ENCODE results near the gene RCBTB2. TPM values are rescaled to one million over a fixed set of nuclear protein-coding genes. Genes with fewer than 3 reads are reported as not detected.

The RCBTB2 gene
- total RNA-seq, 2 donors from 2014 or later: 1.6 to 1.7 TPM

- Mint-ChIP-seq H3K9me3 (no peaks in the 10 kb centered on the region), H3K36me3 (peaks cover 0 to 7% of the 10 kb centered on the region in 2 donors), H3K27ac (no peak overlapping the region)
- no peak for DNase-seq (ENCODE audit: low spot score in 2 of 2)
- ATAC-seq: no peak
Measured at GRCh38 chr13:48568370-48569103, 35.7 kb upstream of the RCBTB2 start.

GRCh38 chr13:48567515-48568369, 34.9 kb upstream of the RCBTB2 start:
- Mint-ChIP-seq H3K27ac (no peak overlapping the region), H3K9me3 (no peaks in the 10 kb centered on the region), H3K36me3 (peaks cover 0 to 7% of the 10 kb centered on the region in 2 donors)
- ATAC-seq: no peak
- no peak for DNase-seq (ENCODE audit: low spot score in 2 of 2)

- DNase-seq (ENCODE audit: low spot score in 2 of 2): no peak
- Mint-ChIP-seq H3K9me3 (no peaks in the 10 kb centered on the region), H3K27ac (no peak overlapping the region), H3K36me3 (peaks cover 6 to 7% of the 10 kb centered on the region in 2 donors)
- ATAC-seq: no peak
Measured at GRCh38 chr13:48564056-48564455, 31.2 kb upstream of the RCBTB2 start.

GRCh38 chr13:48563626-48564025, 30.7 kb upstream of the RCBTB2 start:
- H3K27ac Mint-ChIP-seq: no peak overlapping the region
- DNase-seq (ENCODE audit: low spot score in 2 of 2) (no peak), ATAC-seq (no peak)
- peaks cover 7 to 10% of the 10 kb centered on the region in 2 donors for H3K36me3 Mint-ChIP-seq
- no peaks in the 10 kb centered on the region for H3K9me3 Mint-ChIP-seq

- Mint-ChIP-seq H3K27ac (no peak overlapping the region), H3K9me3 (no peaks in the 10 kb centered on the region), H3K36me3 (peaks cover 7 to 12% of the 10 kb centered on the region in 2 donors)
- peak; percentile 99 to 100 for ATAC-seq
- DNase-seq (ENCODE audit: low spot score in 2 of 2): peak; percentile 64 to 67
Measured at GRCh38 chr13:48562296-48563066, 29.6 kb upstream of the RCBTB2 start.

GRCh38 chr13:48561466-48562235, 28.8 kb upstream of the RCBTB2 start:
- no peak for DNase-seq (ENCODE audit: low spot score in 2 of 2)
- ATAC-seq: no peak
- H3K36me3 Mint-ChIP-seq: peaks cover 7 to 18% of the 10 kb centered on the region in 2 donors

GRCh38 chr13:48560657-48561337, 27.9 kb upstream of the RCBTB2 start:
- ATAC-seq: no peak
- H3K36me3 Mint-ChIP-seq: peaks cover 7 to 27% of the 10 kb centered on the region in 2 donors
- DNase-seq (ENCODE audit: low spot score in 2 of 2): no peak
- peaks cover 0 to 10% of the 10 kb centered on the region in 2 donors for H3K9me3 Mint-ChIP-seq
- no peak overlapping the region for H3K27ac Mint-ChIP-seq

More at GRCh38 chr13:48561466-48562235, 28.8 kb upstream of the RCBTB2 start:
- no peak overlapping the region for H3K27ac Mint-ChIP-seq
- peaks cover 0 to 3% of the 10 kb centered on the region in 2 donors for H3K9me3 Mint-ChIP-seq

GRCh38 chr13:48559638-48560320, 26.9 kb upstream of the RCBTB2 start:
- H3K9me3 Mint-ChIP-seq: peaks cover 0 to 14% of the 10 kb centered on the region in 2 donors
- H3K36me3 Mint-ChIP-seq: peaks cover 0 to 36% of the 10 kb centered on the region in 2 donors
- DNase-seq (ENCODE audit: low spot score in 2 of 2) (no peak), ATAC-seq (no peak)
- no peak overlapping the region for H3K27ac Mint-ChIP-seq

GRCh38 chr13:48556817-48557216, 23.9 kb upstream of the RCBTB2 start:
- H3K9me3 Mint-ChIP-seq: peaks cover under 1 to 14% of the 10 kb centered on the region in 2 donors
- H3K36me3 Mint-ChIP-seq: peaks cover 1 to 44% of the 10 kb centered on the region in 2 donors

GRCh38 chr13:48555441-48555840, 22.6 kb upstream of the RCBTB2 start:
- H3K27ac Mint-ChIP-seq: no peak overlapping the region
- peaks cover 8 to 49% of the 10 kb centered on the region in 2 donors for H3K36me3 Mint-ChIP-seq
- no peak for ATAC-seq
- H3K9me3 Mint-ChIP-seq: peaks cover 6 to 15% of the 10 kb centered on the region in 2 donors
- no peak for DNase-seq (ENCODE audit: low spot score in 2 of 2)

More at GRCh38 chr13:48556817-48557216, 23.9 kb upstream of the RCBTB2 start:
- ATAC-seq (no peak), DNase-seq (ENCODE audit: low spot score in 2 of 2) (no peak)
- H3K27ac Mint-ChIP-seq: no peak overlapping the region

GRCh38 chr13:48551329-48551728, 18.4 kb upstream of the RCBTB2 start:
- ATAC-seq (no peak), DNase-seq (ENCODE audit: low spot score in 2 of 2) (no peak)
- Mint-ChIP-seq H3K36me3 (peaks cover 8 to 28% of the 10 kb centered on the region in 2 donors), H3K27ac (no peak overlapping the region), H3K9me3 (peaks cover 10 to 20% of the 10 kb centered on the region in 2 donors)

GRCh38 chr13:48549658-48550057, 16.8 kb upstream of the RCBTB2 start:
- H3K27ac Mint-ChIP-seq: no peak overlapping the region
- H3K9me3 Mint-ChIP-seq: peaks cover 10 to 13% of the 10 kb centered on the region in 2 donors
- peaks cover 8 to 13% of the 10 kb centered on the region in 2 donors for H3K36me3 Mint-ChIP-seq
- DNase-seq (ENCODE audit: low spot score in 2 of 2) (no peak), ATAC-seq (no peak)

- Mint-ChIP-seq H3K27ac (no peak overlapping the region), H3K36me3 (peaks cover 8 to 13% of the 10 kb centered on the region in 2 donors), H3K9me3 (peaks cover 10 to 13% of the 10 kb centered on the region in 2 donors)
- DNase-seq (ENCODE audit: low spot score in 2 of 2) (no peak), ATAC-seq (no peak)
Measured at GRCh38 chr13:48547663-48548092, 14.8 kb upstream of the RCBTB2 start.

- no peaks in the 10 kb centered on the region for H3K36me3 Mint-ChIP-seq
- no peak for DNase-seq (ENCODE audit: low spot score in 2 of 2)
- H3K9me3 Mint-ChIP-seq: peaks cover 4 to 13% of the 10 kb centered on the region in 2 donors
- no peak overlapping the region for H3K27ac Mint-ChIP-seq
- no peak for ATAC-seq
Measured at GRCh38 chr13:48545608-48546007, 12.7 kb upstream of the RCBTB2 start.

All from activated naive CD4-positive, alpha-beta T cell treated with anti-CD3 and anti-CD28 coated beads, Interleukin-2, amount 50 U/mL, for 72 hours (primary cell).